GM10266 (cell line): Measurements from ENCODE around the gene CNN2.

Experiments used
- DNase-seq: peaks from one replicate; pipeline ENCODE4 v3.0.0; 2012; ENCODE audit errors: extremely low spot score
- CTCF ChIP-seq: IDR thresholded peaks from 2 replicates; pipeline ENCODE4 v1.5.1; 2012; ENCODE audit warnings: mild to moderate bottlenecking, low read depth; ENCODE audit not compliant: control insufficient read depth, insufficient read depth; ENCODE audit errors: missing control alignments

Gene CNN2

GRCh38 chr19:1066748-1067340 is 40.4 kb downstream of the CNN2 start, which contains the start of gene ARHGAP45:
TSS of gene ARHGAP45 (plus strand) at chr19:1067167. CDS start at chr19:1067406, 239 bp downstream.
- peak; percentile 93 for DNase-seq
- no peak for TF ChIP-seq CTCF

GRCh38 chr19:1067341-1067957 is 41.0 kb downstream of the CNN2 start:
- DNase-seq, result peak; percentile 82
- TF ChIP-seq CTCF, result no peak

- peak; percentile 71 for DNase-seq
- TF ChIP-seq CTCF, result no peak
These were observed 41.9 kb downstream of the CNN2 start for GRCh38 chr19:1068009-1069001.

- TF ChIP-seq CTCF, result no peak
- peak; percentile 73 for DNase-seq
These were observed 42.8 kb downstream of the CNN2 start for GRCh38 chr19:1069009-1069779.

- no peak for DNase-seq
These were observed 44.1 kb downstream of the CNN2 start for GRCh38 chr19:1070576-1070930.

More at GRCh38 chr19:1070576-1070930, 44.1 kb downstream of the CNN2 start:
- no peak for TF ChIP-seq CTCF
